K562 treated with DMSO at 1 percent for 24 hours (cell line): Measurements from ENCODE around the gene MYOT. TPM values are rescaled to one million over a fixed set of nuclear protein-coding genes. Genes with fewer than 3 reads are reported as not detected.

ENCODE experiments used
- total RNA-seq: library from RNA; unstranded; fragments of 300-600 nt; gene quantifications from 2 replicates; pipeline ENCODE4 v1.2.3, GENCODE V29; 2022; ENCODE audit warnings: low read depth; ENCODE audit not compliant: insufficient read depth

MYOT gene
- total RNA-seq = not detected in 2 replicates

GRCh38 chr5:137867664-137868063, at the start of gene MYOT:
Gene MYOT (plus strand): TSS chr5:137867860. CDS start chr5:137870652, 2,792 bp downstream.

GRCh38 chr5:137888863-137889759, 21.5 kb downstream of the MYOT start, which contains the start of gene PKD2L2:
Gene PKD2L2 (plus strand): TSS chr5:137889457. CDS start chr5:137889492, 35 bp downstream.

Other genes with a start within 250 kb of the MYOT start
- 2.5 and 5.0 TPM in 2 replicates for gene KLHL3, start 131.8 kb upstream of the MYOT start, total RNA-seq
- 45.4 and 45.6 TPM in 2 replicates for gene HNRNPA0, start 113.5 kb upstream of the MYOT start, total RNA-seq
- gene PKD2L2, start 21.6 kb downstream of the MYOT start, total RNA-seq = not detected in 2 replicates
- 9.6 and 13.9 TPM in 2 replicates for gene FAM13B, start 165.2 kb downstream of the MYOT start, total RNA-seq
- gene WNT8A, start 216.2 kb downstream of the MYOT start, total RNA-seq = not detected in 2 replicates